Measurements from ENCODE around the gene ELOVL5.

Gene ELOVL5

DNA sequence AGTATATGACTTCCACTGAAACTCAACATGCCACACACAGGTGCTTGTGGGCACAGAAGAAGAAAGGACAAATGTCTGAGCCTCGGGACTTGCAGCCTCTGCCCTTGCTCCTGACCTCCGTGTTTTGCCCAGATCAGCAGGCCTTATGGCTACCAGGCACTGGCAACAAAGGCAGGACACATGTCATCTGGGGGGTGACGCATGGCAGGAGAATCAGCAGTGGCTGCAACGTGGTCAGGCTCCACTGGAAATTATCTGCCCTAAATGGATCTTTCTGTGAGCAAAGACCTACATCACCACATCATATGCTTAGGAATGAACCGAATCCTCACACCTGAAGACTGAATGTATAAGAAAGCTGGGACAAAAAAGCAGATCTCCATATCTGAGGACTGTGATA, 78.9 kb downstream of the ELOVL5 start:
- no peak for DNase-seq (ENCODE audit: low spot score)

DNA sequence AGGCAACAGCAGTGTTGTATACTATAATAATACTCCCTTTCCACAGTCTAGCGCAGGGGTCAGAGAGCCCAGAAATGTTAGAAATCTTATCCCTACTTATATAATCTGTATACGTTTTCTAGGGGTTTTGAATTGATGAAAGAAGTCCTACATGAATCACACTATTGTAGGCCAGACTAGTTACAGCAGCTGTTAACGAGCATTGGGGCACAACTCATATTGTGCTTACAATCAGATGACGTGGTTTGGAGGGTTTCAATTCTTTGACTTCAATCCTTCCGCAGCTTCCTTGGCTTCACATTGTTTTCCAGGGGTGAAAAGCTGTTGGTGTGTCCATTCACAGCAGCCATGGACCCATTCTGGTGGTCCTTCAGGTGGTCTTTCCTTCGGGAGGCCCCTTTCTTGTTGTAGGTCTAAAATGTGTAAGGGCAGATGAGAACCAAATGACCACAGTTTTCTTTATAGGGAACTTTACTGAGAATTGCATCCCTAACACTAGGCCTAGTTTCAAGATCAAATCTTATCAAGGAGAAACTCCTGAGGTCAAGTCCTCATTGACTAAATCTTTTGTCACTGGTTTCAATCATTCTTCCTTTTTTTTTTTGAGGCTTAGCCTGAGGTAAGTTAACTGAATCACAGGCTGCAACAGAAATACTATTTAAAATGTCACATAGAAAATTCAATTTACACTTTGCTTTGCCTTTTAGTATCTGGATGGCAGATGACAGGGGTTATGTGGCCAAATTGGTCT, 79.7 kb downstream of the ELOVL5 start:
- DNase-seq (ENCODE audit: low spot score) = no peak

DNA sequence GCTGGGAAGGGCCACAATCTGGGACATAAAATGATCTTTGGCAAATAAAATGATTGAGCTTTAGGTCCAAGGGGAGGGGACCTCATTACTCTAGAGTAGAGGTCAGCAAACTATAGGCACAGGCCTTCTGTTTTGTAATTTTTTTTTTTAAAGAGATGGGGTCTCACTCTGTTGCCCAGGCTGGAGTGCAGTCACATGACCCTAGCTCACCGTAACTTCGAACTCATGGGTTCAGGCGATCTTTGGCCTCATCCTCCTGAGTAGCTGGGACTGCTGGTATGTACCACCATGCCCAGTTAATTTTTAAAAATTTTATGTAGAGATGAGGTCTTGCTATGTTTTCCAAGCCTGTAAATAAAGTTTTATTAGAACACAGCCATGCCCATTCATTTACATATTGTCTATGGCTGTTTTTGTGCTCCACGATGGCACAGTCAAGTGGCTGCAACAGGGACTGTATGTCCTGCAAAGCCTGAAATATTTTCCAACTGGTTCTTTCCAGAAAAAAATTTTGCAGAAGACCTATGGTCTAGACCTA, 82.1 kb downstream of the ELOVL5 start:
- no peak for DNase-seq (ENCODE audit: low spot score)

DNA sequence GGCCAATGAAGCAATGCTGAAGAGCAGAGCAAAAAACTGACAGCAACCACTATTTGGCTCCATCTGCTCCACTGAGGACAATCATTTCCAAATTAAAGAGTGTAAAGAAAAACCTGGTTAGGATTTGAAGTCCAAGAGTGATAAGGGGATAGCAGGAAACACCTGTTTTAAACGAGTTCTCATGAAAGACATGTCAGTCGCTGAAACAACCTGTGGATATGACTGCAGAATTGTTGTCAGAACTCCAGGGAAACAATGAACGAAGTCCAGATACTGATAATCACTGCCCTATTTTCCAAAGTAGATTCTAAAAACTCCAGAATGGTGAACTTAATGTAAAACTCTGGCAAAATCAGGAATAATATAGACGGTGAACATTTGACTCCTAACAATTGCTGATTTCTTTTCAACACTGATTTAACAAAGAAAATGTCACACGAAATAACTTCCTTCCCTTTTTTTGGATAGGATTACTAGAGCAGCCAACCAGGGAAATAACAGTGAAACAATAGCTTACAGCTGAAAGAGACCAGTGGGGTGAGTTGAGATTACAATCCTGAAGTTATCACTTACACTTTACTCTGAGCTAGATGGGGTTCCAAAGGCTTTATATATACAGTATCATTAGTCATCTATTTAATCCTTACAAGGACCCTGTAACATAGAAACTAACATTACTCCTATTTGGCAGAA, 83.7 kb downstream of the ELOVL5 start:
- no peak for DNase-seq (ENCODE audit: low spot score)

DNA sequence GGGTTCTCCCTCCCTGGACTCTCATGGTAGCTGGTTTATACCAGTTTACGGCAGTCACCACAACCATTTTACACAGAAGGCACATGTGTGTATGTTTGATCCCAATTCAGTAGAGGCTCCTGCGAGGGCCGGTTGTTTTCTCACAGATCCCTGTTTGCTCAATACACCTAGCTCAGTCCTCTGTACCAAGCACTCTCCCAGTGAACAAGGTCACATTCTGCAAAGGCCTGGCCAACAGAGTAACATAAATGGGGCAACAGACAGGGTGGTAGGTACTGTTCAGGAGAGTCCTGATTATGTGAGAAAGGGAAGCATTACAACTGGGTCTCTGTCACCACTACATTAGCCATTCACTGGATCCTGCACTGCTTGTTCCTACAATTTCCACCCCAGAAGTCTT, 84.4 kb downstream of the ELOVL5 start:
- DNase-seq (ENCODE audit: low spot score) = no peak

DNA sequence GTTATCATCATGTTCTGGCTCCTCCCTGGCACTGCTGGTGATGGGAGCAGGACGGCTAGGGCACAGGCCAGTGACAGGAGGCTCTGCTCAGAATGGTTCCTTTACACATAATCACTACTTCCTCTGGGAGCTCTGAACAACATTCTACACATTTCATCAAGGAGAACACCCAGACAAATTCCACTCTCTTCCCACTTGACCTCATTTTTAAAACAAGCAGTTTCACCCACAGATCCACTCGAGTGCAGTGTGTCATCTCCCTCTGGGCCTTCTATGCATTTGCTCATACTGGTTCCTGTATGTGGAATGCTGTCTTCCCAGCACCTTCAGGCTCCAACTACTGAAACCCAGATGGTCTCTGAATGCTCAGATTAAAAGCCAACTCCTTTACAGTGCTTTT, 84.8 kb downstream of the ELOVL5 start:
- DNase-seq (ENCODE audit: low spot score) = no peak

DNA sequence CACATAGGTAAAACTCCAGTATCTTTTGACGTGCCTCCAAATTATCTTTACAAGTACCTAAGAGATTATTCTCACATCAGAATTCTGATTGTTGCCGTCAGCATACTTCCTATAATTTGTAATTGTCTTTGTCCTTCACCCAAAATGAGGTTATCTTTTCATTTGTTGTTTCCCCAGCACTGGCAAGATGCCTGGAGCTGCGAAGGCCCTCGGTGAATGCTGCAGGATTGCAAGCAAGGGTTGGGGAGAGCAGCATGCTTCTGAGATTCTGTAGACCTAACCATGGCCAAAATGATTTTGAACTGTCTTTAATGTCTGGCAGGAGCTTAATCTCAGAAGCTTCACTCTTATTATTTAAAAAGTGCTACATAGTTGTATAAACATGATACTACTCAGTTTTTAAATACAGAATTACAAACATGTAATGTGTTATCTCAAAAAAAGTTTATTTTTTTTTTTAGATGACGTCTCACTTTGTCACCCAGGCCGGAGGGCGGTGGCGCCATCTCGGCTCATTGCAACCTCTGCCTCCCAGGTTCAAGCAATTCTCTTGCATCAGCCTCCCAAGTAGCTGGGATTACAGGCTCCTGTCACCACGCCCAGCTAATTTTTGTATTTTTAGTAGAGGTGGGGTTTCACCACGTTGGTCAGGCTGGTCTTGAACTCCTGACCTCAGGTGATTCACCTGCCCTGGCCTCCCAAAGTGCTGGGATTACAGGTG, 88.7 kb downstream of the ELOVL5 start:
- no peak for DNase-seq (ENCODE audit: low spot score)

DNA sequence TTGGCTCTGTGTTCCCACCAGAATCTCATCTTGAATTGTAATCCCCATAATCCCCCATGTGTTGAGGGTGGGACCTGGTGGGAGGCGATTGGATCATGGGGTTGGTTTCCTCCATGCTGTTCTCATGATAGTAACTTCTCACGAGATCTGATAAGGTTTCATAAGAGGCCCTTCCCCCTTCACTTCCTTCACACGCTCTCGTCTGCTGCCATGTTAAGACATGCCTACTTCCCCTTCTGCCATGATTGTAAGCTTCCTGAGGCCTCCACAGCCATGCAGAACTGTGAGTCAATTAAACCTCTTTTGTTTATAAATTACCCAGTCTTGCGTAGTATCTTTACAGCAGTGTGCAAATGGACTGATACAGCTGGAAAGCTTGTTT, 90.0 kb downstream of the ELOVL5 start:
- DNase-seq (ENCODE audit: low spot score) = no peak

DNA sequence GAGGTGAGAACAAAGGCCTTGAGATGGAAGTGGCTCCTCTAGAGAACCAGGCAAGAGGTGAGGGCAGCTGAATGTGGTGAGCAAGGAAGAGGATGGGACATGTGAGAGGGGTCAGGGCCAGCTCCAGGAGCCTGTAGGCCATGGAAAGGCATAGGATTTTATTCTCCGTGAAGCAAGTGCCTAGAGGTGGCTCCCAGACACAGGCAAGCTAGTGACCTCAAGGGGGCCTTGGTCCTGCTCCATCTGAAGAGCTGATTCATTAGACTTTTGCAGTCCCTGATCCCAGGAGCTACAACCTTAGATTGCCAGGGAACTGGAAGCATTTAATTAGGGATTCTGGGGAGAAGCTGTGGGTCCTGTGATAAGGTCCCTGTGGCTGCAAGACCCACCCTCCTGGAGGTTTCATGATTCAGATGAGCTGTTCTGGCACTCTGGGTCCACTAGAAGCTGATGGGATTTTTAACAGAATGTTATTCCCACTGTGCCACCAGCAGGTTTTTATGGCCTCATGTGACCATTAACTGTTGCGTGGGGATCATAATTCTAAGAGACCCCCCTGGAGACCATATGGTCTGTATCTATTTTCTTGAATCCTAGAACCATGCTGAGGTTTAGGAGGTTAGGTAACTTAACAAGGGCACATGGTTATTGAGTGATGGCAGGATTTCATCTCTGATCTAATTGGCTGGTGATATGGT, 90.5 kb downstream of the ELOVL5 start:
- DNase-seq (ENCODE audit: low spot score) = no peak

DNA sequence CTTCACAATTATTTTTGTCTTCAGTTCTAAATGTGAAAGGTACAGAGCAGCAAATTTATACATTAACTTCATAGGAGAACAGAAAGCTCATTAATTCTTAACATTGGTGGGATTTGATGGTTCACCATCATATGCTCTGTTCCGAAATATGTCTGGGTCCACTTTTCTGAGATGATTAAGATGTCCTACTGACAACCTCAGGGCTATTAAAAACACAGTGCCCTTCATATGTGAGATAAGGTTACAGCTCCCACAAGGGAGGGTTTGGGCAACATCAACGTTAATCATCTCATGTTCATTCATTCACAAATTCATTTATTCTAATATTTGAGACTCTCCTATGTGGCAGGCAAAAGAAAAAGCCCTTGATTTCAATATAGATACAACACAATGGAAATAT, 91.2 kb downstream of the ELOVL5 start:
- no peak for DNase-seq (ENCODE audit: low spot score)

DNA sequence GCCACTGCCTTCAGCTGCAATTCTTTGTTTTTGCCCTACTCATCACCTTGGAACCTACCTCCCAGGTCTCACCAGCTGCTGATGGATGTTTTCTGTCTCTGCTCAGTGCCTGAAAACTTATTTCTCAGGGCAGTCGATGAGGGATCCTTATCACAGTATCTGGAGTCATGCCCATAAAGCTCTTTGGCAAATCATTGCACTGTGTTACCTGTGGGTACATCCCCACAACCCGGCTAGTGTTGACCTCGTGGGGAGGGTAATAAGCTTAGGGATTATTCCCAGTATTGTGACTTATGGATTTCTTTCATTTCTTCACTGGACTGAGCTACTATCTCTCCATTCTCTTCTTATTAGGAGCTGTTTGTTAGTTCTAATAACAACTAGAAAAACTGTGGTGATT, 91.7 kb downstream of the ELOVL5 start:
- DNase-seq (ENCODE audit: low spot score) = no peak

DNA sequence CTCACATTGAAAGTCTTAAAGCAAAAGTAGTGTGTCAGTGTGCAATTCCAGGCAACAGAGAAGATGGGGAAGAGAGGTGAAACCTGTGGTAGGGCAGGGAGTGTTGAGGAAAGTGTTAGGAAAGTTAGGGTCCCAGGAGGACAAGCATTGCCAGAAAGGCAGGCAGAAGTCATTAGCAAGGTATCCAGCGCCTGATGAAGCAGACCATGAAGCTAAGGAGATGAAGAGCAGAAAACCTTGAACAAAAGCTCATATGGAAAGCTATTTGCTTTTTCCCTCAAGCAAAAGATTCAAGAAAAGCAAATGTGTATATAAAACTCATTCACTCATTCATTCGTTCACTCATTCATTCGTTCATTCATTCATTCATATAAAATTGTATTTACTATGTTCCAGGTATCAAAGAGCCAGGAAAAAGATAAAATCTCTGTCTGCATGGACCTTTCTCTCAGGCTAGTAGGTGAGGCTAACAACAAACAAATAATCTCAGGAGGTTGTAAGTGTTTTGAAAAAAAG, 96.5 kb downstream of the ELOVL5 start:
- no peak for DNase-seq (ENCODE audit: low spot score)

DNA sequence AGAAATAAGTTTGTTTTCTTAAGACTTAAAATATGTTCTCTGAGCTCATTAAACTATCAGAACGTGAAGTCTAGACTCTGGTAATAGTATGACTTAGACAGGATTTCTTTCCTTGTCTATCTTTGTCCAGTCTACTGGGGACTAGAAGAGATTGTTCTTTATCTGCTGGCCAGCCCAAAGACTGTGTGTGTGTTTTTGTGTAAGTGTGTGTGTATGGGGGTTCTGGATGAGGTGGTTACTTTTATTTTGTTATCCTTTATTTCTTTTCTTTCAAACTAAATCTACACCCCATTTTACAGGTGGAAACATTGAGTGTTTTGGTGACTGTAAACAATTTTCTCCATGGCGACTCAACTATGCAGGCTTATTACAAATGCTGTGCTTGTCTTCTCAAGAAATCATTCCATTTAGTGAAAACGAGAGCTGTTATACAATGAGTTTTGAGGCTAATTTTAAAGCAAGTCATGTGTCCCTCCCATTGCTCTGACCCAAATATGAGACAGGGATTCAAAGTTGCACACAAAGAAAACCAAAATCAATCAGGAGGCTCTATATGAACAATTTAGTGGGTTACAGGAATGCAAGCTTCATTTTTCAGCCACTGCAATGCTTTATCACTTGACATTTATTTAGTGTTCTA, 97.6 kb downstream of the ELOVL5 start:
- no peak for DNase-seq (ENCODE audit: low spot score)

DNA sequence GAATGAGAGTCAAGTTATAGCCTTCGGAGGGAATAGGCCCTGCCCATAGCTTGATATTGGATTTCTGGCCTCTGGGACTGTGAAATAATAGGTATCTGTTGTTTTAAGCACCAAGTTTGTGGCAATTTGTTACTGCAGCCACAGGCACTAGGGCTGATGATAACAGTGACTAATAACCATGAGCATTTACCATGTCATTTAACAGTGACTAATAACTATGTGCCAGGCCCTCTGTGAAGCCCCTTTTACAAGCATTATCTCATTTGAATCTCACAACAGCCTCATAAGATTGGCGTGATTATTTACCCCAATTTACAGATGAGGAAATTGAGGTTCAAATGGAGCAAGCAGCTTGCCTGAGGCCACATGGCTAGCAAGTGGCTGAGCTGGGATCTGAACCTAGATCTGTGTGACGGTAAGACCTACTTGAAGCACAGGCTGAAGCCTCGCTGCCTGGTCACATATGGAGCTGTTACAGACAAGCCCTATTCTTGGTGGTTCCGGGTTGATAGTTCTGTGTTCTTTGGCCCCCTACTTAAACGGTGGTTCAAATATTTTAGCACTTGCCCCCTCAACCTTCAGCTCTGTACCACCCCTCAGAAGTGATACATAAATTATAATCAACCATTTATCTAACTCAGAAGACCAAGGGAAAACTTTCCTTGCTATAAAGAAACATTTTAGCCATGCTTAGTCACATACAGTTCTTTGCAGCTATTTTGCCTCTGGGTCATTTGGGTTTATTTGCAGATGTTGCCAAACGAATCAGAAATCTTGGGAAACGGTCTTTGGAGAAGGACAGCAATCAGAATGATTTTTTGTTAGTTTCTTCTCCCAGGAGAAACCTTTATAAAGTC, 98.3 kb downstream of the ELOVL5 start:
- DNase-seq (ENCODE audit: low spot score) = no peak

DNA sequence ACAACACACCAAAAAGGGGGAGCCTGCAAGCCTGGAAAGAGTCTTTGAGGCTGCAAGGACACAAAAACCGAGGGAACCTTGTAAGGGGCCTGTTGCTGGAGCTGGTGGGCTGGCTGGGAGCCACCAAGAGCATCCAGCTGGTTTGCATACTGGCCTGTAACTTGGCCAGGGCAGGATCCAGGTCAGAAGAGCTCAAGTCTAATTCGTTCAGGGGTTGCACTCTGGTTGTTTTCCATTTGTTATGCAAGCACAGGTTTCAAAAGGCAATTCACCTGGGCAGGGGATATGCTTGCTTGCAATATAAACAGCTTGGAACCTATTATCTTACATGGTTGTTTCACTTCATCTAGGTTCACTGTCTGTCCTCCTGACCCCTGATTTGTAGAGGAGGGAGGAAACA, 101.8 kb downstream of the ELOVL5 start:
- no peak for DNase-seq (ENCODE audit: low spot score)

DNA sequence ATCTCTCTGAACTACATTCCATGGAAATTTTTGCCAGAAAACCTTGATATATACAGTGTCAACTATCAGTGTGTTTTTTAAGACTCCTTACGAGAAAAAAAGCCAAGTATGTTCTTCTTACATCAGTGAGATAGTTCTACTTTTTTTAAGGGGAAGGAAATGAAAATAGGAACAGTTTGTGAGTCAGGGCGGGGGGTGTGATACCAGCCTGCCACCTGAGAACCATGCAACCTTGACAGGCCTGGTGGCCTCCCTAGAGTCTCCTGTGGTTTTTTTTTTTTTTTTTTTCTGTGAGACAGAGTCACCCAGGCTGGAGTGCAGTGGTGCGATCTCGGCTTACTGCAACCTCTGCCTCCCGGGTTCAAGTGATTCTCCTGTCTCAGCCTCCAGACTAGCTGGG, 103.8 kb downstream of the ELOVL5 start:
- DNase-seq (ENCODE audit: low spot score) = no peak

DNA sequence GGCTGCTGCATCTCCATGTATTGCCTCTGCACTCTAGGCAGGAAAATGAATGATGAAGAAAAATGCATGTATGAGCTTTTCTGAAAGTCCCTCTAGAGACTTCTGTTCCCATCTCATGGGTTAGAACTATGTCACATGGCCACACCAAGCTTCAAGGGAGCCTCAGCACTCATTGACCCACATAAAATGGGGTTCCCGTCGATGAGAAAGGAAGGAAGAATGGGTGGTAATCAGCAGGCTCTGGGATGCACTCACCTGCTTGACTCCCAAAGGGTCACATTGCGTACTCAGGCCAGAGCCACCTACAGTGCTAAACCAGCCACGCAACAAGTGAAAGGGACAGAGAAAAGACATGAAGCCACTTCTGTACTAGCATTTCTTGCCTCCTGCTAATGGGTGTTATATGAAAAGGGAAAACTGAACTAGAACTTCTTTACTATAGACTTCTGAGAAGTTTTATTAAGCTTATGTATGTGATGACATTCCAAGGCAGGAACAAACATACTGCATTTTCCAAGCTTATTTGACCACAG, 104.3 kb downstream of the ELOVL5 start:
- DNase-seq (ENCODE audit: low spot score) = no peak

DNA sequence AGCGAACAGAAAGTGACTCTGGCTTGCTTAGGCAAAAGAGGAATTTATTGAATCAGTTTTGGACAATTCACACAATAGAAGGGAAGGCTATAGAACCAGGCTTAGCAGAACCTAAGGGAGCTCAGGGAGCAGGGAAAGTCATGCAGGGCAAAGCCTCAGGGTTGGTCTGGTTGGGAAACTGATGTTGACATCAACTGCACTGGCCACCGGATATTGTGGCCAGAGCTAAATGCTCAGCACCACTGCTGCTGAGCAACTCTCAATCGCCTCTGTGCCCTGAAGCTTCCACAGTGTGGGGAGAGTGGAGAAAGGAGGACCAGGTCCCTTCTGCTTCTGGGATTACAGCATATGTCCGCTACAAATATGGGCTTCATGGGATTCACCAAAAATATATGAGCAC, 106.8 kb downstream of the ELOVL5 start:
- no peak for DNase-seq (ENCODE audit: low spot score)

DNA sequence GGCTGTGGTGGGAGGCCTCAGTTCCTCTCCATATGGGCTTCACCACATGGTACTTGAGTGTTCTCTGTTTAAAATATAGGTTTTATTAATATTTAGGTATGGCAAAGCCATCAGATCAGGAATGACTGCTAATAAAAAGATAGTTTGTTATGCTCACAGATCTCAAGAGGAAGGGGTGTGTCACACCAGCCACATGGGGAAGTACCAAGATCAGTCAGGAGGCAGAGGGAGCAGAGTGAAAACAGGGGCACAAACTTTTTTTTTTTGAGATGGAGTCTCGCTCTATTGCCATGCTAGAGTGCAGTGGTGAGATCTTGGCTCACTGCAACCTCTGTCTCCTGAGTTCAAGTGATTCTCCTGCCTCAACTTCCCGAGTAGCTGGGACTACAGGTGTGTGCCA, 108.0 kb downstream of the ELOVL5 start:
- DNase-seq (ENCODE audit: low spot score) = no peak

DNA sequence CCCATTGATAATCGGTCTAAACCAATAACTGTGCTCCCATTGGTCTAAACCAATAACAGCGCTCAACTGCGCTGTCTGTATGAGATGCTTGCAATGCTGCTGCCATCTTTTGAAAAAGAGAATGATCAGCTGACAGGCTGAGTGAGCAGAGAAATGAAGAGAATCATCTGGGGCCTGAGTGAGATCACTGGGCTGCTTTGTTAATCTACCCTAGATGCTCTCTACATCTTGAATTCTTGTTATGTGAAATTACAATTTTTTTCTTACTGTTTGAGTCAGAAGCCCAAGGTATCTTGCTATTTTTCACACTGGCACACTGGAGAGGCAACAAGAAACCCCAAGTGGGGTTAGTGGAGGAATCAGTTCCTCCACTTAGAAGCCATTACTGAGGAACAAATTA, 108.6 kb downstream of the ELOVL5 start:
- no peak for DNase-seq (ENCODE audit: low spot score)
